HEK293T (cell line): ENCODE results near the gene HHEX.

Experiments
- ARNT ChIP-seq: fragments of 450-650 bp; IDR thresholded peaks from 2 replicates; pipeline ENCODE4 v1.6.1; 2017; ENCODE audit warnings: mild to moderate bottlenecking
- CTBP1 ChIP-seq: fragments of 450-650 bp; IDR thresholded peaks from 2 replicates; pipeline ENCODE4 v1.6.1; 2016; ENCODE audit warnings: borderline replicate concordance
- SP1 ChIP-seq: fragments of 450-650 bp; IDR thresholded peaks from 2 replicates; pipeline ENCODE4 v1.6.1; 2017
- SUZ12 ChIP-seq: fragments of 450-650 bp; IDR thresholded peaks from 2 replicates; pipeline ENCODE4 v1.6.1; 2016; ENCODE audit warnings: mild to moderate bottlenecking

DNA sequence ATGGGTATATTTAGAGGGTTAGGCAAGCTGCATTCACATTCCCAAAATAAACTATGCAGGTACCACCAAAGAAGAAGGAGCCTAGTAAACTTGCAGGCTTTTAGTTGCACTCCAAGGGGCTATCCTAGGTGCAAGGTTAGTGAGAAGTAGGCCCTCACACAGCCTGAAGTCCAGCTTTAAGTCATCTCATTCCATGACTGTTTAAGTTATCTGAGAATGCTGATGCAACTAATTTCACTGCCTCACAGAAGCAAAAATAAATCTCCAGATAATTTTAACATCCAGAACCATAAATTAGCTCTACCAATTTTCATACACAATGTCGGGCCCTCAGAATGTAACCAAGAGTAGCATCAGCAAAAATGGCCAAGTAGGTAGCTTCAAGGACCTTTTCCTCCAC, 34.3 kb upstream of the HHEX start:
- no peak for TF ChIP-seq SUZ12
- TF ChIP-seq CTBP1: no peak
- TF ChIP-seq ARNT: no peak
- no peak for TF ChIP-seq SP1
